Measurements from ENCODE around the gene TMEM259.

TMEM259 gene

GRCh38 chr19:964116-964520, 56.8 kb downstream of the TMEM259 start:
- no peak for DNase-seq (ENCODE audit: low read depth in 1 of 2, low spot score in 1 of 2)

GRCh38 chr19:963486-963951, 57.4 kb downstream of the TMEM259 start:
- DNase-seq (ENCODE audit: low read depth in 1 of 2, low spot score in 1 of 2), result no peak

- DNase-seq (ENCODE audit: low read depth in 1 of 2, low spot score in 1 of 2), result no peak
Observed at GRCh38 chr19:962683-963400, 58.1 kb downstream of the TMEM259 start.

GRCh38 chr19:961866-962620, 58.9 kb downstream of the TMEM259 start:
- DNase-seq (ENCODE audit: low read depth in 1 of 2, low spot score in 1 of 2), result no peak

GRCh38 chr19:960601-960938, 60.4 kb downstream of the TMEM259 start:
- DNase-seq (ENCODE audit: low read depth in 1 of 2, low spot score in 1 of 2), result no peak

- DNase-seq (ENCODE audit: low read depth in 1 of 2, low spot score in 1 of 2), result no peak
Observed at GRCh38 chr19:960020-960419, 60.9 kb downstream of the TMEM259 start.

All from activated T-helper 1 cell treated with anti-CD3 and anti-CD28 coated beads, Interleukin-2, amount 50 U/mL, for 16 hours (primary cell).